Measurements from ENCODE around the gene ZNF281. TPM values are rescaled to one million over a fixed set of nuclear protein-coding genes. Genes with fewer than 3 reads are reported as not detected.
A peak's percentile ranks its signal among the peaks of the same experiment; 100 is the strongest.
"Not testable (repeated sequence)": the region's sequence is repeated elsewhere in the genome, so short reads cannot be mapped to it uniquely, and the experiment has no call there.

ZNF281 gene
- total RNA-seq, 1 donor = 45.6 TPM

DNA sequence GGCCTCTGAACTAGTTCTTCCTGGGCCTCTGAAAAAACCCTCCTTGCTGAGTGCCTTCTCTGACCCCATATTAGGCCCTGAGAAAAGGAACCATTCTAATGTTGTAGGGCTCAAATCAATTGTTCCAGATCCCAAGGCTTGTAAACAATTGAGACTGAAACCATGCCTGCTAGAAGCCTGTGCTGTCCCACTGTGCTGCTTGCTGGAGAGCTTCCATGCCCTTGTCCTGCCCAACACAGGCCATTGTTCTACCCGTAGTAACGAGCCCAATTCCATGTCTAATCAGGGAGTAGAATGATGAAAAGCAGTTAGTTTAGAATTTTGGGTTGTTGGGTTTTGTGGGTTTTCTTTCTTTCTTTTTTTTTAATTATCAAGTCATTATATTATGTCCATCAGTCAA is 47.4 kb downstream of the ZNF281 start:
- Histone ChIP-seq H3K79me2 (ENCODE audit: insufficient read depth, low read length) (no peaks in the 10 kb centered on the region), H3K27ac (ENCODE audit: low read depth, low read length) (no peak overlapping the region), H3K4me2 (ENCODE audit: insufficient read depth, low read length) (no peak overlapping the region), H4K20me1 (ENCODE audit: insufficient read depth, low read length) (no peaks in the 10 kb centered on the region), H3K27me3 (ENCODE audit: insufficient read depth, low read length) (no peaks in the 10 kb centered on the region), H2AFZ (ENCODE audit: low read length) (no peak overlapping the region), H3K4me3 (ENCODE audit: insufficient read depth, low read length) (no peak overlapping the region), H3K36me3 (ENCODE audit: insufficient read depth, low read length) (no peaks in the 10 kb centered on the region), H3K4me1 (ENCODE audit: insufficient read depth, low read length) (peaks cover 36% of the 10 kb centered on the region), H3K9me3 (ENCODE audit: low read depth, low read length) (no peaks in the 10 kb centered on the region)
- TF ChIP-seq, protein P1, sequence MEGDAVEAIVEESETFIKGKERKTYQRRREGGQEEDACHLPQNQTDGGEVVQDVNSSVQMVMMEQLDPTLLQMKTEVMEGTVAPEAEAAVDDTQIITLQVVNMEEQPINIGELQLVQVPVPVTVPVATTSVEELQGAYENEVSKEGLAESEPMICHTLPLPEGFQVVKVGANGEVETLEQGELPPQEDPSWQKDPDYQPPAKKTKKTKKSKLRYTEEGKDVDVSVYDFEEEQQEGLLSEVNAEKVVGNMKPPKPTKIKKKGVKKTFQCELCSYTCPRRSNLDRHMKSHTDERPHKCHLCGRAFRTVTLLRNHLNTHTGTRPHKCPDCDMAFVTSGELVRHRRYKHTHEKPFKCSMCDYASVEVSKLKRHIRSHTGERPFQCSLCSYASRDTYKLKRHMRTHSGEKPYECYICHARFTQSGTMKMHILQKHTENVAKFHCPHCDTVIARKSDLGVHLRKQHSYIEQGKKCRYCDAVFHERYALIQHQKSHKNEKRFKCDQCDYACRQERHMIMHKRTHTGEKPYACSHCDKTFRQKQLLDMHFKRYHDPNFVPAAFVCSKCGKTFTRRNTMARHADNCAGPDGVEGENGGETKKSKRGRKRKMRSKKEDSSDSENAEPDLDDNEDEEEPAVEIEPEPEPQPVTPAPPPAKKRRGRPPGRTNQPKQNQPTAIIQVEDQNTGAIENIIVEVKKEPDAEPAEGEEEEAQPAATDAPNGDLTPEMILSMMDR (IDR thresholded peaks at IDR 0.05; ENCODE audit: extremely low read depth, low read depth, low read length) = no peak
- DNase-seq (ENCODE audit: insufficient read length, low spot score, missing footprints) = no peak

DNA sequence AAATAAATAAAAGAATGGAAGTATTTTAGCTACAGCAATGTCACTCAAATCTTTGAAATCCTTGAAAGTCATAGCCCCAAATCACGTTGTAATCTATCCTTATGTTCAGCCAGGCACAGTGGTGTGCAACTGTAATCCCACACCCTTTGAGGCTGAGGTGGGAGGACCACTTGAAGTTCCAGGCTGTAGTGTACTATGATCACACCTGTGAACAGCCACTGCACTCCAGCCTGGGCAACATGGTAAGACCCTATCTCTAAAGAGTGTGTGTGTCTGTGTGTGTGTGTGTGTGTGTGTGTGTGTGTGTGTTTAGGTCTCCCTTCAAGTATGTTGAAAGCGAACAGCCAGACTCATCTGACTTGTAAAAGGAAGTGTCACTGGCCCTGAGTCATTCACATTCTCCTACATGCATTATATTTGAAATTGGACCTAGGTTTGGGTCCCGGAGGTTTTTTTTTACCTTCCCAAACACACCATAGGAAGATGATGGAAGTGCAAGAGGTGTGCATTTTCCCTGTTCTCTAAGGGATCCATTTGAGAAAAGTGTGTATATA is 50.1 kb downstream of the ZNF281 start:
- peak; percentile 42 for DNase-seq (ENCODE audit: insufficient read length, low spot score, missing footprints)
- no peaks in the 10 kb centered on the region for H3K9me3 ChIP-seq (ENCODE audit: low read depth, low read length)
- no peaks in the 10 kb centered on the region for H3K79me2 ChIP-seq (ENCODE audit: insufficient read depth, low read length)
- H2AFZ ChIP-seq (ENCODE audit: low read length) = peak overlapping the region; percentile 70
- no peaks in the 10 kb centered on the region for H3K36me3 ChIP-seq (ENCODE audit: insufficient read depth, low read length)
- no peak overlapping the region for H3K4me3 ChIP-seq (ENCODE audit: insufficient read depth, low read length)
- TF ChIP-seq, protein P1 (IDR thresholded peaks at IDR 0.05; ENCODE audit: extremely low read depth, low read depth, low read length) = no peak
- H3K4me2 ChIP-seq (ENCODE audit: insufficient read depth, low read length) = peak overlapping the region; percentile 17
- peaks cover 21% of the 10 kb centered on the region for H3K4me1 ChIP-seq (ENCODE audit: insufficient read depth, low read length)
- no peaks in the 10 kb centered on the region for H4K20me1 ChIP-seq (ENCODE audit: insufficient read depth, low read length)
- H3K27me3 ChIP-seq (ENCODE audit: insufficient read depth, low read length) = no peaks in the 10 kb centered on the region
- H3K27ac ChIP-seq (ENCODE audit: low read depth, low read length) = no peak overlapping the region

DNA sequence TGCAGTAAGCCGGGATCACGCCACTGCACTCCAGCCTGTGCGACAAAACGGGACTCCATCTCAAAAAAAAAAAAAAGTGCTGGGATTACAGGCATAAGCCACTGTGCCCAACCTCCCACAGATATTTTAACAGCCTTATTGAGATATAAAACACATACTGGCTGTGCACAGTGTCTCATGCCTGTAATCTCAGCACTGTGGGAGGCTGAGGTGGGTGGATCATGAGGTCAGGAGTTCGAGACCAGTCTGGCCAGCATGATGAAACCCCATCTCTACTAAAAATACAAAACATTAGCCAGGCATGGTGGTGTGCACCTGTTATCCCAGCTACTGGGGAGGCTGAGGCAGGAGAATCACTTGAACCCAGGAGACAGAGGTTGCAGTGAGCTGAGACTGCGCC is 51.9 kb downstream of the ZNF281 start:
- not testable (repeated sequence) for H3K4me2 ChIP-seq (ENCODE audit: insufficient read depth, low read length); H3K9me3 ChIP-seq (ENCODE audit: low read depth, low read length)

DNA sequence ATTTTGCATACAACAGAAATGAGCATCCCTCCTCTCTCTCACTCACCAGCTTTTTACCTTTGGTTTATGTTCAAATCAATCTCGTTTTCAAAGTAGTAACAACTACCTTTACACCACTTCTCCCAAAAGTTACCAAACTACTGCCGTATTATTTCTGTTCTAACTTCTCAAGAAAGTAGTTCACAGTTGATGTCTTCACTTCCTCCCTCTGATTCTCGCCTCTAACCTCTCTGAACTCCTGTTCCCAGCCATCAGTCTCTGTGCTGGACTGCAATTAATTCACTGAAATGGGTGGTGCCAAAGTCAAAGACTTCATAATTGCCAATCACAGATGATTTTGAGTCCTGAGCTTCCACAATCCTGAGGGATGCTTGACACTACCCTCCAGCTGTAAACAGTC is 54.0 kb downstream of the ZNF281 start:
- H3K27ac ChIP-seq (ENCODE audit: low read depth, low read length) = no peak overlapping the region
- TF ChIP-seq, protein P1 (IDR thresholded peaks at IDR 0.05; ENCODE audit: extremely low read depth, low read depth, low read length) = no peak
- no peaks in the 10 kb centered on the region for H3K79me2 ChIP-seq (ENCODE audit: insufficient read depth, low read length)
- no peak overlapping the region for H3K4me3 ChIP-seq (ENCODE audit: insufficient read depth, low read length)
- no peaks in the 10 kb centered on the region for H3K36me3 ChIP-seq (ENCODE audit: insufficient read depth, low read length)
- H4K20me1 ChIP-seq (ENCODE audit: insufficient read depth, low read length) = no peaks in the 10 kb centered on the region
- no peak overlapping the region for H2AFZ ChIP-seq (ENCODE audit: low read length)
- H3K9me3 ChIP-seq (ENCODE audit: low read depth, low read length) = no peaks in the 10 kb centered on the region
- H3K4me2 ChIP-seq (ENCODE audit: insufficient read depth, low read length) = no peak overlapping the region
- no peaks in the 10 kb centered on the region for H3K27me3 ChIP-seq (ENCODE audit: insufficient read depth, low read length)
- no peak for DNase-seq (ENCODE audit: insufficient read length, low spot score, missing footprints)
- peaks cover 38% of the 10 kb centered on the region for H3K4me1 ChIP-seq (ENCODE audit: insufficient read depth, low read length)

More for the DNA sequence above, 51.9 kb downstream of the ZNF281 start:
- H4K20me1 ChIP-seq (ENCODE audit: insufficient read depth, low read length); H3K79me2 ChIP-seq (ENCODE audit: insufficient read depth, low read length); H3K4me3 ChIP-seq (ENCODE audit: insufficient read depth, low read length); H2AFZ ChIP-seq (ENCODE audit: low read length); DNase-seq (ENCODE audit: insufficient read length, low spot score, missing footprints); H3K36me3 ChIP-seq (ENCODE audit: insufficient read depth, low read length); H3K27me3 ChIP-seq (ENCODE audit: insufficient read depth, low read length); H3K27ac ChIP-seq (ENCODE audit: low read depth, low read length): not testable (repeated sequence)
- H3K4me1 ChIP-seq (ENCODE audit: insufficient read depth, low read length) = peaks cover 23% of the 10 kb centered on the region

Other genes with a start within 250 kb of the ZNF281 start
- gene KIF14, start 210.7 kb upstream of the ZNF281 start, total RNA-seq = 1.8 and 2.1 TPM in 2 replicates